ENCODE data around the gene UFC1.

DNA sequence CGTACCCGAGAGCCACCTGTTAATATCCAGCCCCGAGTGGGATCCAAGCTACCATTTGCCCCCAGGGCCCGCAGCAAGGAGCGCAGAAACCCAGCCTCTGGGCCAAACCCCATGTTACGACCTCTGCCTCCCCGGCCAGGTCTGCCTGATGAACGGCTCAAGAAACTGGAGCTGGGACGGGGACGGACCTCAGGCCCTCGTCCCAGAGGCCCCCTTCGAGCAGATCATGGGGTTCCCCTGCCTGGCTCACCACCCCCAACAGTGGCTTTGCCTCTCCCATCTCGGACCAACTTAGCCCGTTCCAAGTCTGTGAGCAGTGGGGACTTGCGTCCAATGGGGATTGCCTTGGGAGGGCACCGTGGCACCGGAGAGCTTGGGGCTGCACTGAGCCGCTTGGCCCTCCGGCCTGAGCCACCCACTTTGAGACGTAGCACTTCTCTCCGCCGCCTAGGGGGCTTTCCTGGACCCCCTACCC is 6.9 kb downstream of the UFC1 start:
- TF ChIP-seq EZH2 (IDR thresholded peaks at IDR 0.05; ENCODE audit: low read length) = no peak
- TF ChIP-seq, protein P1, sequence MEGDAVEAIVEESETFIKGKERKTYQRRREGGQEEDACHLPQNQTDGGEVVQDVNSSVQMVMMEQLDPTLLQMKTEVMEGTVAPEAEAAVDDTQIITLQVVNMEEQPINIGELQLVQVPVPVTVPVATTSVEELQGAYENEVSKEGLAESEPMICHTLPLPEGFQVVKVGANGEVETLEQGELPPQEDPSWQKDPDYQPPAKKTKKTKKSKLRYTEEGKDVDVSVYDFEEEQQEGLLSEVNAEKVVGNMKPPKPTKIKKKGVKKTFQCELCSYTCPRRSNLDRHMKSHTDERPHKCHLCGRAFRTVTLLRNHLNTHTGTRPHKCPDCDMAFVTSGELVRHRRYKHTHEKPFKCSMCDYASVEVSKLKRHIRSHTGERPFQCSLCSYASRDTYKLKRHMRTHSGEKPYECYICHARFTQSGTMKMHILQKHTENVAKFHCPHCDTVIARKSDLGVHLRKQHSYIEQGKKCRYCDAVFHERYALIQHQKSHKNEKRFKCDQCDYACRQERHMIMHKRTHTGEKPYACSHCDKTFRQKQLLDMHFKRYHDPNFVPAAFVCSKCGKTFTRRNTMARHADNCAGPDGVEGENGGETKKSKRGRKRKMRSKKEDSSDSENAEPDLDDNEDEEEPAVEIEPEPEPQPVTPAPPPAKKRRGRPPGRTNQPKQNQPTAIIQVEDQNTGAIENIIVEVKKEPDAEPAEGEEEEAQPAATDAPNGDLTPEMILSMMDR (optimal IDR thresholded peaks at IDR 0.05 in 1 of 3, IDR thresholded peaks at IDR 0.05 in 1 of 3, conservative IDR thresholded peaks at IDR 0.05 in 1 of 3; ENCODE audit: extremely low read depth in 1 of 3, insufficient read depth in 2 of 3, low read length in 3 of 3) = no peak

Measured in keratinocyte (primary cell).